SK-N-MC (cell line): ENCODE measurements around the gene GSG1L.

Experiments used
- EZH2 ChIP-seq: fragments of 200-600 bp; sonication (generic); IDR thresholded peaks from one replicate; pipeline ENCODE4 v1.6.1; 2017; ENCODE audit warnings: antibody characterized with exemption
- FOXP2 ChIP-seq: optimal IDR thresholded peaks from 2 replicates; pipeline ENCODE3; 2011; ENCODE audit warnings: mild to moderate bottlenecking, moderate library complexity; ENCODE audit not compliant: insufficient read depth; ENCODE audit errors: extremely low read length, control extremely low read depth
- POLR2AphosphoS5 ChIP-seq: IDR thresholded peaks from 2 replicates; pipeline ENCODE4 v1.6.1; 2012; ENCODE audit warnings: mild to moderate bottlenecking, low read depth, low read length, borderline replicate concordance

DNA sequence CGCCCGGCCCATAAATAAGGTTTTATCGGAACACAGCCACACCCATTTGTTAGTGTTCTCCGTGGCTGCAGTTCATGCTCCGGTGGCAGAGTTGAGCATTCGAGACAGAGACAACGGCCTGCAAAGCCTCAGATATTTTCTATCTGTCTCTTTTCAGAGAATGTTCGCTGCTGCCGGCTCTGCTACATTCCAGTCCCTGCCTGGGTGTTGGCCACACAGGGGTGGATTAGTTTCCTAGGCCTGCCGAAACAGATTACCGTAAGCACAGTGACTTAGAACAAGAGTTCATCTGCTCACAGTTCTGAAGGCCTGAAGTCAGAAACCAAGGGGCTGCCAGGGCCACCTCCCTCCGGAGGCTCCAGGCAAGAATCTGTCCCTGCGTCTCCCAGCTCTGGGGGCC, 19.1 kb upstream of the GSG1L start:
- TF ChIP-seq EZH2 (no peak), POLR2AphosphoS5 (no peak), FOXP2 (no peak)
